UCSD-AML1 (cell line): ENCODE results near the gene DCAKD.
"Not testable (repeated sequence)": the region's sequence is repeated elsewhere in the genome, so short reads cannot be mapped to it uniquely, and the experiment has no call there.

ENCODE experiments used
- DNase-seq: peaks from one replicate; lab custom pipeline; 2025; ENCODE audit not compliant: unreplicated experiment; lab: John Stamatoyannopoulos, UW

DCAKD gene

GRCh38 chr17:45067637-45068036, 16.2 kb upstream of the DCAKD start:
- DNase-seq = no peak

- no peak for DNase-seq
Measured at GRCh38 chr17:45063198-45063597, 11.8 kb upstream of the DCAKD start.

DNA sequence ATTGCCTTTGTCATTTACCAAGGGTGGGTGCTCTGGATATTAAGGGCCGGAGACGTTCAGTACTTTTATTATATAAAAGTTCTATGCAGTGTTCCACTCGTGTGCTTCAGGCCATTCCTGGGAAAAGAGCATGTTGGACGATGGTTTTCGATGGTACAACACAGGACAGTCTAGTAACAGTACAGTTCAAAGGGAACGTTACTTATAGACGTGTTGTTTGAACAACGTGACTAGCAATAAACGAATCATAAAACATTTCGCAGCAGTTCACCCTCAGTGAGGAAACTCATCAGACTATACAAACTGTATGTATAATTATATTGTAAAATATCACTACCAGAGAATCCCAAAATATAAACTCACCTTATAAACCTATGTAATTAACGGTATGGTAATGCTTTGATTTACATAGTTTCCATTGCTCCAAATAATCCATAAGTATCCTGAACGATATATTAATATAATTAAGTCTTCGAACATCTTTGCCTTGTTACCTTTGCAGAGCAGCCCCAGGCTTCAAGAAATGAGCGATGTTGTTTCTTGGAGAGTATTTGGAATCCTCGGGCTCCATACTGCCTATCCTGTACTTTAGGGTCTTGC, 10.3 kb upstream of the DCAKD start:
- DNase-seq = no peak

GRCh38 chr17:45060797-45061605, 9.6 kb upstream of the DCAKD start, which contains the start of gene NMT1:
Gene NMT1 (plus strand): TSS chr17:45061317. CDS start chr17:45061330, 13 bp downstream.
- peak; percentile 97 for DNase-seq

DNA sequence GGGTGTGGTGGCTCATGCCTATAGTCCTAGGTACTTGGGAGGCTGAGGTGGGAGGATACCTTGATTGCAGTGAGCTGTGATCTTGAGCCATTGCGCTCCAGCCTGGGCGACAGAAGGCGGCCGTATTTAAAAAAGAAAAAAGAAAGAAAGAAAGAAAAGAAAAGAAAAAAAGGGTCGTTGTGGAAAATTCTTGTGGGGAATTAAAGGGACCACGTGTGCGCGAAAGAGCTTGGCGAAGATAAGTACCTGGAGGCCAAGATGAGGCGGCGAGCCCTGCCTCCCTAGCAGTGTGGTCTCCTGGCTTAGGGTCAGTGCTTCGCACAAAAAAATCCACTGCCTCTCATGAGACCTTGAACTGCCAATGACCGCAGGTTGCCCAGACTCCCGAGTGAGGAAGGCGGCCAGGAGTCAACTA, 9.0 kb upstream of the DCAKD start:
- no peak for DNase-seq

- peak; percentile 44 for DNase-seq
Measured at GRCh38 chr17:45052052-45052772, 780 bp upstream of the DCAKD start.

DNA sequence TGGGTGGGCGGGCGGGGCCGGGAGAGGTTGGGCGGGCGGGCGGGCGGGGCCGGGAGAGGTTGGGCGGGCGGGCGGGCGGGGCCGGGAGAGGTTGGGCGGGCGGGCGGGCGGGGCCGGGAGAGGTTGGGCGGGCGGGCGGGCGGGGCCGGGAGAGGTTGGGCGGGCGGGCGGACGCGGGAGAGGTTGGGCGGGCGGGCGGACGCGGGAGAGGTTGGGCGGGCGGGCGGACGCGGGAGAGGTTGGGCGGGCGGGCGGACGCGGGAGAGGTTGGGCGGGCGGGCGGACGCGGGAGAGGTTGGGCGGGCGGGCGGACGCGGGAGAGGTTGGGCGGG, 254 bp upstream of the DCAKD start:
- DNase-seq = not testable (repeated sequence)

DNA sequence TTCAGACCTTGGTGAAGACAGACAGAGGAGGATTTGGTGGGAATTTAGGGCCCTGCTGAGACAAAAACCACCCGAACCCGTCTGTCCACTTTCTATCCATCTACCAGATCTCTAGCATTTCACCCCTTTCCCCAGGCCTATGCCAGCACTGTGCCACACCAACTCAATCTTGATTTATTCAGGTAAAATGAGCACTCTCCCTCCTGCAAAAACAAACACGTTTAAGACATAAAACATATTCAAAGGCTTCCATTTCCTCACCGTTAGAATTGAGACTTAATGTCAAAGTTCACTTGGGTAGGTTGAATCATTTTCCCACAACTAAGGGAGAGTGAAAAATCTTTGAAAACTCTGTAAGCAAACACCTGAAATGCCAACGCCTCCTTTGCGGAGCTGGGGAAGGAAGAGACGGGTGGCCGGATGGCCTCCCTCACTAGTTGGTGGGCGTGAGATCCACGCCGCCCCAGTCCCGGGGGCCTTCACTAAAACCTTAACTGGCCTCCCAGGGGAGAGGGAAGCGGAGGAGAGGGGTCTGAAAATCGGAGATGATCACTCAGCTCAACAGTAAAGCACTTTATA, 862 bp downstream of the DCAKD start:
- peak; percentile 30 for DNase-seq

- DNase-seq = no peak
Measured at GRCh38 chr17:45048795-45049563, 2.5 kb downstream of the DCAKD start.

DNA sequence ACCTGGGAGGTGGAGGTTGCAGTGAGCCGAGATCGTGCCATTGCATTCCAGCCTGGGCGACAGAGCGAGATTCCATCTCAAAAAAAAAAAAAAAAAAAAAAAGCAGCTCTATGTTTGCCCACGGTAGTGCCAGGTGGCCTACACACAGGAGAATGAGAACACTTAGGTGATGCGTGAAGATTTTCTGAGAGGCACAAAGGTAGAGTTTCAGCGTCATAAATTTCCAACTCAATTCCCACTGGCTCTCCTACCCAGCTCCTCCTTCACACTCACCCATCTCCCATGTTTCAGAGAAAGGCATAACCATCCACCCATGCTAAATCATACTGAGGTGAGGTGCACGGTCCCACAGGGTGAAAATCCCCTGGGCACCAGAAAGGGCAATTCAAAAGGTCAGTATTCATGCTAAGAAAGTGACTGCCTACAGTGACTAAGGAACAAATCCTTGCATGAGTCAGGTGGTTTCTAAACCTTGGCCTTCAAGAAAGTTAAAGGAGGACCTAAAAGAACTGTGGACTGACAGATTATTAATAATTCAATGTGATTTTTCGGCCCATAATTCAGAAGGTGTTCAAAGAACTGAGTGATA, 4.8 kb downstream of the DCAKD start:
- DNase-seq = no peak

GRCh38 chr17:45043813-45044540, 7.5 kb downstream of the DCAKD start:
- no peak for DNase-seq

GRCh38 chr17:45042346-45043120, 8.9 kb downstream of the DCAKD start:
- no peak for DNase-seq

GRCh38 chr17:45040459-45040858, 11.0 kb downstream of the DCAKD start:
- DNase-seq = no peak

DNA sequence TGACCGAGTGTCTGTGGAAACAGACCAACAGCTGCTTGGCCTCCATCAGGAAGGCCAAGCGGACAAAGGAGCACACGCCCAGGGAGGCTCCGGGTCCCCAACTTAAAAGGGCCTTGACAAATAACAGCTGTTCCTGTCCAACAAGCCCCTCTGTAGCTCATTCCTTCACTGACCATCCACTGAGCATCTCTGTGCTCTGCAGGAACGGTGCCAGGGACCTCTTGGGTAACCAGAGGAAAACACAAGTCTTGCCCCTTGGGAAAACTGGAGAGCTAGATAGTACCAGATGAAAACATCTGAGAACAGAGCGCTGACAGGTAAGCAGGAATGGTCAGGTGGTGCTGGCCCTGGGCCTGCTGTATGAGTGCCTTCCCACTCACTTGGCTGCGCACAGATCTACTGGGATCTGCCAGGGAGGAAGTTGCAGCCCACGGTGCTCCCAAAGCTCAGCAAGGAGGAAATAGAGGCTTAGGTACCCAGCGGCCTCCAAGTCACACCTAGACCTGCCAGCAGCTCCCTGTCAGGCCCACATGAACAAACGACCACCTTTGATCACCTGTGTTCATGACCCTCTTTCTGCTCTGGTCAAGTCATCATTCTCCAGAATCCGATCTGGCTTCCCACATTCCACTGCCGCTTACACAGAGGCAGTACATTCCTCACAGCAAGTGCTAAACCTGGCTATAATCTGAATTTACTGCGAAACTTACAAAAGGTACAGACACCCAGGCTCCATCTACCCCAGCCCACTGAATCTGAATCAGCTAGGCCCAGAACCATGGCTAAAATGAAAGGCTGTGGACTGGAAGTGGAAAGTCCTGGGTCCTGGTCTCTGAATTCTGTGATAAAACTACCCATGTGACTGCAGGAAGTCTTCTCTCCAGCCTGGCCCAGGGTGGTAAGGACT, 12.5 kb downstream of the DCAKD start:
- DNase-seq = peak; percentile 29

DNA sequence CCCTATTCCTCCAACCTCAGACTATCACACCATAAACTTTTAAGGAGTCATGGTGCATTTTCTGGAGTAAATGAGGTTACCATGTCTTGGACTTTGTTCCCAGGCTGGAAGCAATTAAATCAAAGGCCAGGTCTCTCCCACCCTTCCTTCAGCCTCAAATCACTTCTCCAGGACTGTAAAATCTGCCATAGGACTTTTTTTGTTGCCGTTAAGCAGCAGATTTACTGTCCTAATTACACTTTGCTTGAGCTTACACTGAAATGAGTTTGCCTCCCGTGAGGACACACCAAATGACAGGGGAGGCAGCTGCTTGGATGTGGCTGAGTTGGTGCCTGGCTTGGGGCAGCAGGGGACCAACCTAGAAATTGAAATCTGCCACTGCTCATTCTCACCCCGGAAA, 14.7 kb downstream of the DCAKD start:
- DNase-seq = no peak

DNA sequence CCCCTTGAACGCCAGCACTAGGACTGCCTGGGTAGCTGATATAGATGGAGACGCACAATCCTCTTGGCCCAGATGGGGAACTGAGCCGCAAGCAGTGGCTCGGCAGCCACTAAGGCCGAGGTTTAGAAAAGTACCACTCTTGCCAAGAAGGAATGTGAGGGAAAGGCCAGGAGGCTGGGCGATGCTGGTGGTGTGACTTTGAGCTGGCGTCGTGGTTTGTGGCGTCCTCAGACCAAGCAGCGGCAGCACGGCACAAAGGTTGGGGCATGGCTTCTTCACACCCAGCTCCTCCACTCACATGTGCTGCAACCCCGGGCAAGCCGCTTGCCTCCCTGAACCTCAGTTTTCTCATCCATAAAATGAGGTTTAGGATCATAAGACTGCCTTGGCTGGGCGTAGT, 15.6 kb downstream of the DCAKD start:
- DNase-seq = no peak

DNA sequence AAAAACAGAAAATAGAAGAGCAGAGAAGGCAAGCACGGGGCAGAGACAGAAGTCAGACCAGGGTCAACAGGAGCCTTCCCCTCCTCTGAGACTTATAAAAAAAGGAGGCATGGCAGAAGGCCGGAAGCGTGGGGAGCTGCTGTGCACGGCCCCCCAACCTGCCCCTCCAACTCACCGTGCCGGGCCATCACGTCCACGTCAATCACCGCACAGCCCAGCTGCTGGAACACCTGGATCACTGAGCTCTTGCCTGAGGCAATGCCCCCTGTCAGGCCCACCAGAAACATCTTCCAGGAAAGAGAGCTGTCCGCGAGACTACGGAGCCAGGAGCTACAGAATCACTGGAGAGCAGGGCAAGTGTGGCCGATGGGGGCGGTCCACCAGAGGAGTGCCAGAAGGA, 16.8 kb downstream of the DCAKD start:
- DNase-seq = no peak

DNA sequence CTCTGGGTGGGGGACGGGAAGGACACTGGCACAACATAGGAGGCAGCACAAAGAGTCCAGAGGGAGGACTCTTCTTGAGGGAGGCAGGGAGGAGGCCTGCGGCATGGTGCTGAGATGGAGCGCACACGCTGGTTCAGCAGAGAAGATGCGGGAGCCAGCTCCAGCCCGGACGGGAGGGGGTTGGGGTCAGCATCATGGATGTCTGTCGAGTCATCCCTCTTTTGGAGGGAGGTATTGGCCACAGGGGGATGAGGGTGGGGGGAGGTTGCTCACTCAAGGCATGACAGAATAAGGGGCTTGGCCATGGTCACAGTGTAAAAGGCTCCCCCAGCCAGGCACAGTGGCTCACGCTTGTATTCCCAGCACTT, 19.3 kb downstream of the DCAKD start:
- DNase-seq = no peak
